Stimulated activated CD8-positive, alpha-beta memory T cell treated with anti-CD3 and anti-CD28 coated beads, Interleukin-15, amount 100 ng/mL, for 48 hours (primary cell): Measurements from ENCODE around the gene PANX2.

Experiments used
- DNase-seq, 2 donors: peaks; one replicate each; pipeline ENCODE4 v3.0.0-alpha.2; 2020; ENCODE audit warnings: low read depth in 2 of 2

Gene PANX2

GRCh38 chr22:50171319-50171964 is 911 bp downstream of the PANX2 start:
- no peak for DNase-seq

- no peak for DNase-seq
Observed at GRCh38 chr22:50171965-50172421, 1.5 kb downstream of the PANX2 start.

GRCh38 chr22:50173311-50173982 is 2.9 kb downstream of the PANX2 start:
- DNase-seq = no peak

- DNase-seq = no peak
Observed at GRCh38 chr22:50173983-50174355, 3.4 kb downstream of the PANX2 start.

- DNase-seq = no peak
Observed at GRCh38 chr22:50174382-50175190, 4.1 kb downstream of the PANX2 start.

- DNase-seq = no peak
Observed at GRCh38 chr22:50175191-50175461, 4.6 kb downstream of the PANX2 start.

- no peak for DNase-seq
Observed at GRCh38 chr22:50175921-50176849, 5.7 kb downstream of the PANX2 start.

- no peak for DNase-seq
Observed at GRCh38 chr22:50176850-50177536, 6.5 kb downstream of the PANX2 start.

GRCh38 chr22:50177537-50178470 is 7.3 kb downstream of the PANX2 start:
- no peak for DNase-seq

- no peak for DNase-seq
Observed at GRCh38 chr22:50178471-50178864, 7.9 kb downstream of the PANX2 start.

- no peak for DNase-seq
Observed at GRCh38 chr22:50178871-50179869, 8.6 kb downstream of the PANX2 start.

- no peak for DNase-seq
Observed at GRCh38 chr22:50179937-50180726, 9.6 kb downstream of the PANX2 start.

GRCh38 chr22:50180727-50181521 is 10.4 kb downstream of the PANX2 start:
- DNase-seq = no peak

- DNase-seq = no peak
Observed at GRCh38 chr22:50182176-50183081, 11.9 kb downstream of the PANX2 start.

GRCh38 chr22:50183141-50183971 is 12.8 kb downstream of the PANX2 start:
- no peak for DNase-seq
